HCT116 (cell line): ENCODE results near the gene GFAP. TPM values are rescaled to one million over a fixed set of nuclear protein-coding genes. Genes with fewer than 3 reads are reported as not detected.

Source experiments
- ATAC-seq: fragments of 200-7000 bp; cut with Tn5 transposase; 2 replicates; pipeline ENCODE4 v1.9.1; 2020; ENCODE audit warnings: mild to moderate bottlenecking, moderate library complexity
- Bru-seq: library from RNA; stranded (reverse); fragments of 400-500 nt; gene quantifications from one replicate; lab custom pipeline; 2021; lab: Mats Ljungman, UMichigan
- BruChase-seq, 2 experiments: library from RNA; stranded (reverse); fragments of 400-500 nt; gene quantifications; one replicate each; lab custom pipeline; 2021; lab: Mats Ljungman, UMichigan
- BruUV-seq: library from RNA; stranded (reverse); fragments of 400-500 nt; replicated peaks from 2 replicates; lab custom pipeline; 2021; lab: Mats Ljungman, UMichigan
- CTCF ChIA-PET: fragments of 300-600 bp; sonication (Branson Sonifier 250); formaldehyde crosslinking; loops from one replicate; lab custom pipeline; 2021; ENCODE audit warnings: antibody characterized with exemption; lab: Charles Lee
- POLR2A ChIA-PET: fragments of 300-600, 350-600 bp; sonication (Branson Sonifier 250); formaldehyde crosslinking; loops from one replicate; lab custom pipeline; 2021; ENCODE audit warnings: antibody characterized with exemption; lab: Charles Lee
- RAD21 ChIA-PET, 2 experiments: fragments of 300-600 bp; sonication (Branson Sonifier 250); formaldehyde crosslinking; loops; one replicate each; lab custom pipeline; 2023; ENCODE audit warnings: low total read pairs in 2 of 2; ENCODE audit not compliant: uncharacterized antibody in 2 of 2, unreplicated experiment in 2 of 2, low non-redundant PET in 1 of 2; lab: Charles Lee
- DNase-seq: peaks from one replicate; pipeline ENCODE4 v3.0.0-alpha.2; 2010; ENCODE audit warnings: low read depth, low spot score
- H2AFZ ChIP-seq: fragments of 200-600 bp; shearing (Covaris generic), sonication (generic); 2 replicates; pipeline ENCODE4 v1.6.1; 2017; ENCODE audit warnings: low read depth, mixed run types, mixed read lengths, antibody characterized with exemption, low read length; ENCODE audit not compliant: poor library complexity, severe bottlenecking
- H3K27ac ChIP-seq: 2 replicates; pipeline ENCODE4 v1.5.1; 2012; ENCODE audit warnings: low read depth, low read length
- H3K27me3 ChIP-seq: fragments of 200-600 bp; sonication (generic); 2 replicates; pipeline ENCODE4 v1.6.1; 2016; ENCODE audit warnings: mixed run types, low read length, mixed read lengths; ENCODE audit not compliant: insufficient read depth
- H3K36me3 ChIP-seq, 2 experiments: fragments of 200-500 bp in 1 of 2; fragments of 200-600 bp in 1 of 2; sonication (Bioruptor generic) in 1 of 2; sonication (generic) in 1 of 2; 2 replicates each; pipeline versions ENCODE4 v1.5.1 to v1.6.1; 2014 to 2016; ENCODE audit warnings: low read length in 2 of 2, inconsistent platforms in 1 of 2, mixed read lengths in 1 of 2, mixed run types in 1 of 2; ENCODE audit not compliant: insufficient read depth in 2 of 2, control insufficient read depth in 1 of 2
- H3K4me1 ChIP-seq, 2 experiments: fragments of 200-600 bp in 1 of 2; sonication (generic) in 1 of 2; 2 replicates each; pipeline versions ENCODE4 v1.5.1 to v1.6.1; 2012 to 2017; ENCODE audit warnings: low read length in 2 of 2, inconsistent platforms in 1 of 2, mild to moderate bottlenecking in 1 of 2, mixed read lengths in 1 of 2, mixed run types in 1 of 2, moderate library complexity in 1 of 2; ENCODE audit not compliant: insufficient read depth in 2 of 2, control insufficient read depth in 1 of 2
- H3K4me2 ChIP-seq: fragments of 200-600 bp; sonication (generic); 2 replicates; pipeline ENCODE4 v1.6.1; 2017; ENCODE audit warnings: mixed run types, low read length, mixed read lengths
- H3K4me3 ChIP-seq, 2 experiments: fragments of 200-600 bp in 1 of 2; sonication (generic) in 1 of 2; replicated peaks in 1 of 2; 2 replicates each; pipeline ENCODE4 v1.5.1; 2011 to 2016; ENCODE audit warnings: low read length in 2 of 2, control low read depth in 1 of 2, low read depth in 1 of 2, mild to moderate bottlenecking in 1 of 2, mixed read lengths in 1 of 2, mixed run types in 1 of 2
- H3K79me2 ChIP-seq: fragments of 200-600 bp; sonication (generic); 2 replicates; pipeline ENCODE4 v1.6.1; 2017; ENCODE audit warnings: mild to moderate bottlenecking, mixed run types, low read length, moderate library complexity, mixed read lengths; ENCODE audit not compliant: insufficient read depth
- H3K9ac ChIP-seq: fragments of 200-600 bp; sonication (generic); 2 replicates; pipeline ENCODE4 v1.6.1; 2016; ENCODE audit warnings: low read length, mixed read lengths
- H3K9me2 ChIP-seq: fragments of 200-600 bp; sonication (generic), shearing (Covaris generic); 2 replicates; pipeline ENCODE4 v1.6.1; 2017; ENCODE audit warnings: mixed run types, mild to moderate bottlenecking, moderate library complexity; ENCODE audit not compliant: insufficient read depth
- H3K9me3 ChIP-seq, 2 experiments: fragments of 200-500 bp in 1 of 2; fragments of 200-600 bp in 1 of 2; sonication (Bioruptor generic) in 1 of 2; sonication (generic) in 1 of 2; 2 replicates each; pipeline ENCODE4 v1.6.1; 2014 to 2017; ENCODE audit warnings: low read length in 2 of 2, mixed read lengths in 2 of 2, inconsistent platforms in 1 of 2, low read depth in 1 of 2, mild to moderate bottlenecking in 1 of 2, mixed run types in 1 of 2, moderate library complexity in 1 of 2; ENCODE audit not compliant: control insufficient read depth in 1 of 2, insufficient read depth in 1 of 2
- H4K20me1 ChIP-seq: fragments of 200-600 bp; sonication (generic), shearing (Covaris generic); 2 replicates; pipeline ENCODE4 v1.6.1; 2017; ENCODE audit warnings: mixed run types, mild to moderate bottlenecking, moderate library complexity; ENCODE audit not compliant: insufficient read depth
- CBX3 ChIP-seq: IDR thresholded peaks from 2 replicates; pipeline ENCODE4 v1.6.1; 2012; ENCODE audit warnings: low read depth
- CEBPB ChIP-seq: IDR thresholded peaks from 2 replicates; pipeline ENCODE4 v1.6.1; 2012; ENCODE audit warnings: low read depth
- EGR1 ChIP-seq: IDR thresholded peaks from 2 replicates; pipeline ENCODE4 v1.6.1; 2012; ENCODE audit warnings: low read depth
- ELF1 ChIP-seq: IDR thresholded peaks from 2 replicates; pipeline ENCODE4 v1.6.1; 2012; ENCODE audit warnings: low read depth, borderline replicate concordance
- EZH2phosphoT487 ChIP-seq: fragments of 200-600 bp; IDR thresholded peaks from 2 replicates; pipeline ENCODE4 v1.6.1; 2018; ENCODE audit warnings: antibody characterized with exemption, borderline replicate concordance
- FOSL1 ChIP-seq: IDR thresholded peaks from 2 replicates; pipeline ENCODE4 v1.6.1; 2012; ENCODE audit warnings: low read depth
- JUND ChIP-seq: IDR thresholded peaks from 2 replicates; pipeline ENCODE4 v1.6.1; 2012
- POLR2A ChIP-seq: IDR thresholded peaks from 2 replicates; pipeline ENCODE4 v1.7.0; 2011; ENCODE audit warnings: borderline replicate concordance; ENCODE audit not compliant: insufficient read depth, insufficient read length; ENCODE audit errors: extremely low read depth
- RAD21 ChIP-seq: IDR thresholded peaks from 2 replicates; pipeline ENCODE4 v1.6.1; 2012; ENCODE audit warnings: low read depth, mild to moderate bottlenecking
- SIN3A ChIP-seq: IDR thresholded peaks from 2 replicates; pipeline ENCODE4 v1.6.1; 2012; ENCODE audit warnings: low read depth
- SRF ChIP-seq: IDR thresholded peaks from 2 replicates; pipeline ENCODE4 v1.6.1; 2012; ENCODE audit warnings: low read depth
- TCF7L2 ChIP-seq: IDR thresholded peaks from 2 replicates; pipeline ENCODE4 v1.7.0; 2011; ENCODE audit warnings: borderline replicate concordance, inconsistent platforms; ENCODE audit not compliant: insufficient read depth, insufficient read length; ENCODE audit errors: extremely low read depth
- YY1 ChIP-seq: IDR thresholded peaks from 2 replicates; pipeline ENCODE4 v1.6.1; 2011; ENCODE audit warnings: low read length, low read depth, moderate library complexity, mild to moderate bottlenecking; ENCODE audit not compliant: insufficient replicate concordance; ENCODE audit errors: extremely low read depth
- ZFX ChIP-seq: fragments of 450-650 bp; IDR thresholded peaks from 2 replicates; pipeline ENCODE4 v1.6.1; 2017
- ZNF274 ChIP-seq: fragments of 200-500 bp; sonication (Bioruptor generic); IDR thresholded peaks from 2 replicates; pipeline ENCODE4 v1.6.1; 2014; ENCODE audit warnings: mild to moderate bottlenecking, low read depth, low read length, inconsistent platforms
- intact Hi-C: fragments of 100-400 bp; cut with micrococcal nuclease; formaldehyde crosslinking; loops from 2 replicates; pipeline ENCODE4 v1.10.0; 2022
- long read RNA-seq: library from polyadenylated mRNA; unstranded; transcript quantifications from one replicate; pipeline ENCODE4 v2.0.0, GENCODE V29; 2021; ENCODE audit not compliant: unreplicated experiment
- polyA plus RNA-seq: library from polyadenylated mRNA; unstranded; fragments of >200 nt; gene quantifications from 2 replicates; pipeline ENCODE4 v1.2.1, GENCODE V29; 2012; ENCODE audit warnings: missing spikeins
- total RNA-seq: library from RNA; stranded (reverse); gene quantifications from one replicate; pipeline ENCODE4 v1.2.1, GENCODE V29; 2021; ENCODE audit not compliant: unreplicated experiment
- TF ChIP-seq, protein P1 (sequence below): IDR thresholded peaks from 2 replicates; pipeline ENCODE4 v1.6.1; 2011; ENCODE audit warnings: mild to moderate bottlenecking, low read length, moderate library complexity; ENCODE audit not compliant: insufficient replicate concordance; ENCODE audit errors: extremely low read depth
- TF ChIP-seq, protein P2 (sequence below), 3 experiments: fragments of 200-600 bp in 1 of 3; sonication (generic) in 1 of 3; IDR thresholded peaks in 2 of 3; conservative IDR thresholded peaks in 1 of 3; 2 replicates each; pipeline ENCODE4 v1.5.1; 2012 to 2017; ENCODE audit warnings: low read depth in 2 of 3, low read length in 2 of 3, antibody characterized with exemption in 1 of 3, borderline replicate concordance in 1 of 3, control low read depth in 1 of 3, mild to moderate bottlenecking in 1 of 3, mixed read lengths in 1 of 3, mixed run types in 1 of 3, moderate library complexity in 1 of 3; ENCODE audit not compliant: insufficient read depth in 1 of 3
- TF ChIP-seq, protein P3 (sequence below): IDR thresholded peaks from 2 replicates; pipeline ENCODE4 v1.6.1; 2012
- TF ChIP-seq, protein P4 (sequence below): IDR thresholded peaks from 2 replicates; pipeline ENCODE4 v1.6.1; 2012

GFAP gene
- total RNA-seq (not detected), Bru-seq, nascent RNA (percentile 11 among the genes with signal in this experiment), BruChase-seq, experiment 1, labeled RNA remaining after a 6-hour chase (not detected), BruChase-seq, experiment 2, labeled RNA remaining after a 2-hour chase (percentile 6 among the genes with signal in this experiment)
- polyA plus RNA-seq = 0.40 and 0.51 TPM in 2 replicates
- long read RNA-seq, partial matches to known transcripts = 1 of 1 reads
- long read RNA-seq, other reads (novel, unspliced or antisense) = 0 of 1 reads

DNA sequence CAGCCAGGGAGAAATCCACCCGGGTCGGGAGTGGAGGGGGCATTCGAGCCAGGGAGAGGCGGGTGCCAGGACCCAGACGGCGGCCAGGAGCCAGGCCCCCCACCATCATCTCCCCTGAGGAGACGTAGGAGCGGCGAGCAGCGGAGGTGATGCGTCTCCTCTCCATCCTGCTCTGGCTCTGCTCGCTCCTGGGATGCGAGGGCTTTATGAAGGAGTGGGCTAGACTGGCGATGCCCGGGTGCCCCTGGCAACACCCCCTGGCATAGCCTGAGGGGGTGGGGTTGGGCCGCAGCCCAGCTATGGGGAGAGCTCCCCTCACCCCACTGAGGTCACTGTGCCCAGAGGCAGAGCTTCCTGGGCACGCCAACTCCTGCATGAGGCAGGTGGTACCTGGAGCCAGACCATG is at the start of gene GFAP:
Gene GFAP (minus strand): TSS at position 180 of the 406 bp plus-strand sequence. CDS start 14 bp downstream, at position 166.
- ATAC-seq (no peak), DNase-seq (no peak)
- ChIA-PET RAD21 (no interaction called here), CTCF (interaction anchor here (0.6 kb wide), 1 partner anchor 106 kb away, joined by 3 read pairs; no protein-coding TSS in a partner anchor), POLR2A (no interaction called here)
- Histone ChIP-seq H2AFZ (no peak within 1 kb of the TSS), H4K20me1 (no peaks in the 10 kb centered on the region), H3K27me3 (no peaks in the 10 kb centered on the region), H3K9ac (no peak within 1 kb of the TSS), H3K4me3 (no peak within 1 kb of the TSS), H3K4me2 (no peak within 1 kb of the TSS), H3K79me2 (no peaks in the 10 kb centered on the region), H3K4me1 (peaks cover 0 to 17% of the 10 kb centered on the region in 2 experiments; a peak in 2 of 4 replicates), H3K36me3 (no peaks in the 10 kb centered on the region), H3K9me3 (no peaks in the 10 kb centered on the region), H3K9me2 (no peaks in the 10 kb centered on the region), H3K27ac (no peak within 1 kb of the TSS)
- no TSS peak for BruUV-seq
- TF ChIP-seq EZH2phosphoT487 (no peak), ZNF274 (no peak), TCF7L2 (no peak), CEBPB (no peak), POLR2A (no peak), FOSL1 (no peak), CBX3 (no peak), SIN3A (no peak), JUND (no peak), EGR1 (no peak), RAD21 (no peak), SRF (no peak), ZFX (no peak), ELF1 (no peak), YY1 (no peak)
- TF ChIP-seq, protein P1, sequence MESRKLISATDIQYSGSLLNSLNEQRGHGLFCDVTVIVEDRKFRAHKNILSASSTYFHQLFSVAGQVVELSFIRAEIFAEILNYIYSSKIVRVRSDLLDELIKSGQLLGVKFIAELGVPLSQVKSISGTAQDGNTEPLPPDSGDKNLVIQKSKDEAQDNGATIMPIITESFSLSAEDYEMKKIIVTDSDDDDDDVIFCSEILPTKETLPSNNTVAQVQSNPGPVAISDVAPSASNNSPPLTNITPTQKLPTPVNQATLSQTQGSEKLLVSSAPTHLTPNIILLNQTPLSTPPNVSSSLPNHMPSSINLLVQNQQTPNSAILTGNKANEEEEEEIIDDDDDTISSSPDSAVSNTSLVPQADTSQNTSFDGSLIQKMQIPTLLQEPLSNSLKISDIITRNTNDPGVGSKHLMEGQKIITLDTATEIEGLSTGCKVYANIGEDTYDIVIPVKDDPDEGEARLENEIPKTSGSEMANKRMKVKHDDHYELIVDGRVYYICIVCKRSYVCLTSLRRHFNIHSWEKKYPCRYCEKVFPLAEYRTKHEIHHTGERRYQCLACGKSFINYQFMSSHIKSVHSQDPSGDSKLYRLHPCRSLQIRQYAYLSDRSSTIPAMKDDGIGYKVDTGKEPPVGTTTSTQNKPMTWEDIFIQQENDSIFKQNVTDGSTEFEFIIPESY = no peak
- TF ChIP-seq, protein P2, sequence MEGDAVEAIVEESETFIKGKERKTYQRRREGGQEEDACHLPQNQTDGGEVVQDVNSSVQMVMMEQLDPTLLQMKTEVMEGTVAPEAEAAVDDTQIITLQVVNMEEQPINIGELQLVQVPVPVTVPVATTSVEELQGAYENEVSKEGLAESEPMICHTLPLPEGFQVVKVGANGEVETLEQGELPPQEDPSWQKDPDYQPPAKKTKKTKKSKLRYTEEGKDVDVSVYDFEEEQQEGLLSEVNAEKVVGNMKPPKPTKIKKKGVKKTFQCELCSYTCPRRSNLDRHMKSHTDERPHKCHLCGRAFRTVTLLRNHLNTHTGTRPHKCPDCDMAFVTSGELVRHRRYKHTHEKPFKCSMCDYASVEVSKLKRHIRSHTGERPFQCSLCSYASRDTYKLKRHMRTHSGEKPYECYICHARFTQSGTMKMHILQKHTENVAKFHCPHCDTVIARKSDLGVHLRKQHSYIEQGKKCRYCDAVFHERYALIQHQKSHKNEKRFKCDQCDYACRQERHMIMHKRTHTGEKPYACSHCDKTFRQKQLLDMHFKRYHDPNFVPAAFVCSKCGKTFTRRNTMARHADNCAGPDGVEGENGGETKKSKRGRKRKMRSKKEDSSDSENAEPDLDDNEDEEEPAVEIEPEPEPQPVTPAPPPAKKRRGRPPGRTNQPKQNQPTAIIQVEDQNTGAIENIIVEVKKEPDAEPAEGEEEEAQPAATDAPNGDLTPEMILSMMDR (IDR thresholded peaks at IDR 0.05 in 2 of 3, conservative IDR thresholded peaks at IDR 0.05 in 1 of 3; ENCODE audit: borderline replicate concordance in 1 of 3, insufficient read depth in 1 of 3, low read depth in 2 of 3, low read length in 2 of 3) = no peak
- TF ChIP-seq, protein P3, sequence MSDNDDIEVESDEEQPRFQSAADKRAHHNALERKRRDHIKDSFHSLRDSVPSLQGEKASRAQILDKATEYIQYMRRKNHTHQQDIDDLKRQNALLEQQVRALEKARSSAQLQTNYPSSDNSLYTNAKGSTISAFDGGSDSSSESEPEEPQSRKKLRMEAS = no peak
- TF ChIP-seq, protein P4, sequence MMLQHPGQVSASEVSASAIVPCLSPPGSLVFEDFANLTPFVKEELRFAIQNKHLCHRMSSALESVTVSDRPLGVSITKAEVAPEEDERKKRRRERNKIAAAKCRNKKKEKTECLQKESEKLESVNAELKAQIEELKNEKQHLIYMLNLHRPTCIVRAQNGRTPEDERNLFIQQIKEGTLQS = no peak
- intact Hi-C loops = no loop called here
